GM18867 (cell line): ENCODE results near the gene DEK.
"Not testable (repeated sequence)": the region's sequence is repeated elsewhere in the genome, so short reads cannot be mapped to it uniquely, and the experiment has no call there.

ENCODE experiments used
- ATAC-seq: cut with Tn5 transposase; IDR thresholded peaks from one replicate; pipeline ENCODE4 v1.9.1; 2021; ENCODE audit warnings: mild to moderate bottlenecking, moderate library complexity; ENCODE audit not compliant: unreplicated experiment

Gene DEK

GRCh38 chr6:18207949-18208348, 56.4 kb downstream of the DEK start:
- ATAC-seq, result no peak

DNA sequence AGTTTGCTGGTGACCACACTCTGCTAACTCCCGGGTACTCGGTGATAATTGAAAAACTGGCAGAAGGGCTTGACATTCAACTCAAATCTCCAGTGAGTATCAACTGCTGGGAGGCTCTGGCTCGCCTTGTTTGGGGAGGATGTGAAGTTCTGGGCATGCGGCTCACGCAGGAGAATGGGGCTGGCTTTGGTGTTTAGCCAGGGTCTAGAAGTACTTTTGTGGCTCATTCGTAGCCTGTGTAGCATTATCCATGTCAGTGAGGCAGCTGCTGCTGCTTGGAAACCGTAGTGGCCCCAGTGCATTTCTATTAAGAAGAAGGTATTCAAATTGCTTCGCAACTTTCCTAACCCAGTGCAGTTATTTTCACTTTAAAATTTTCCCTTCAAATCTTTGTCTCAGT, 56.9 kb downstream of the DEK start:
- ATAC-seq, result no peak

- ATAC-seq, result no peak
Observed at GRCh38 chr6:18206591-18206990, 57.7 kb downstream of the DEK start.

- no peak for ATAC-seq
Observed at GRCh38 chr6:18204691-18205090, 59.6 kb downstream of the DEK start.

GRCh38 chr6:18203786-18204185, 60.5 kb downstream of the DEK start:
- no peak for ATAC-seq

- no peak for ATAC-seq
Observed at GRCh38 chr6:18192026-18192425, 72.3 kb downstream of the DEK start.

DNA sequence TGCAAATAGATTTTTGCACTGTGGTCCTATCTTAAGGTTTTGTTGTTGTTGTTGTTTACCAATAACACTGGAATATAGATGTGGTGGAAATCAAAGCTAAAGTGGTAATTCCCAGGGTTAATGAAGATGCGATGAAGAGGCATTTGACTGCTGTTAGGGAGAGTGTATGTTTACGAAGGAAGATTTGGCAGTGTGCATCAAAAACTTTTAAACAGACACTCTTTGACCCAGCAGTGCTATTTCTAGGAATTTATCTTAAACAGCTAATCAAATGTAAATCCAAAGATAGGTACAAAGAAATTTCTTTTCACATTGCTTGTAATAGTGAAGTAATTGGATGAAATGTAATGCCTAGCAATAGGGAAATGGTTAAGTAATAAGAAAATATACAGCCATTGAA, 75.1 kb downstream of the DEK start:
- ATAC-seq, result no peak

DNA sequence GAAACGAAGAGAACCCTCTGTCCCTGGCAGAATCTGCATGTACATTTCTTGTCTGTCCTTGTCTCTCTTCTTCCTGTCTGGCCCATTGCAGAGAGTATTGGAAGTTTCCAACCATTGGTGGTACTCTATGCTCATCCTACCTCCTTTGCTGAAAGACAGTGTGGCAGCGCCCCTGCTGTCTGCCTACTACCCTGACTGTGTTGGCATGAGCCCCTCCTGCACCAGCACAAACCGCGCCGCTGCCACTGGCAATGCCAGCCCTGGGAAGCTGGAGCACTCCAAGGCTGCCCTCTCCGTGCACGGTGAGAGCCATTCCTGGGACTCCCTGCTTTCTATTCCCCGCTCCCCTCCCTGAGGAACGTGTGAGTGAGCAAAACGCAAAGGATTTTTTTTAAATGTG, 76.6 kb downstream of the DEK start:
- no peak for ATAC-seq

- no peak for ATAC-seq
Observed at GRCh38 chr6:18186540-18187250, 77.6 kb downstream of the DEK start.

GRCh38 chr6:18186033-18186432, 78.3 kb downstream of the DEK start:
- no peak for ATAC-seq

DNA sequence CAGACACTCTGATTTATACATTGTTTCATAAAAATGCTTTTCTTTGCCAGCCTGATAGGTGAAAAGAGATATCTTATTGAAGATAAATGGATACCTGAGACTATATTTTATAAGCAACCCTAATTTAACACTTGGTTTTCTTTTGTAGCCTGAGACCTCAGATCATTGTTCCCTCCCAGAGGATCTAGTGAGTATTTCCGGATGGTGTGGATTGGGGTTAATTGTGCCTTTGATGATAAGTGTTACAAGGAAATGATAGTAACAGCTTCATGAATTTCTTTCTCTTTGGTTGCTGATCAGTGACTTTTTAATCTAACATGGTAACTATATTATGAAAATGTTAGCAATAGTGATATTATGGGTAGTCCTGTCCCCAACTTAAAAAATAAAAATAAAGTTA, 78.7 kb downstream of the DEK start:
- ATAC-seq, result no peak

GRCh38 chr6:18183766-18184165, 80.6 kb downstream of the DEK start:
- no peak for ATAC-seq

GRCh38 chr6:18182568-18182967, 81.8 kb downstream of the DEK start:
- ATAC-seq, result no peak

DNA sequence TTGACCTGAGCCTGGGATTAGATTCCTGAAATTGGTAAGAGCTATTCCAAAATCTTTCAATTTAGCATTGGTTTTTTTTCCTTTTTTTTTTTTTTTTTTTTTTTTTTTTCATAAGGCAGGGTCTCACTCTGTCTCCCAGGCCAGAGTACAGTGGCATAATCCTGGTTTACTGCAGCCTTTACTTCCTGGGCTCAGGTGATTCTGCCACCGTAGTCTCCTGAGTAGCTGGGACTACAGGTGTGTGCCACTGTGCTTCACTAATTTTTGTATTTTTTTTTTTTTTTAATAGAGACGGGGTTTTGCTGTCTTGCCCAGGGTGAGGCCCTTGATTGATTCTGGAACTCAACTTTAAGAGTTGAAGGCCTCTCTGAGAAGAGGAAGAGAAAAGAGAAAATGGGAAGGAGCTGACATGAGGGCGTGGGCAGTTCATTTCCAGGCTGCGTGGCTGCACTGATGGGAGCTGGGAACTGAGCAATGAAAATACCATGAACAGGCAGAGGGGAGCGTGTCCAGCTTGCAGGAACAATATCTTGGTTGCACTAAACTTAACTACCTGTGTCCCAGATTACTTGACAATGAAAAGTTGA, 84.5 kb downstream of the DEK start:
- ATAC-seq, result no peak

- no peak for ATAC-seq
Observed at GRCh38 chr6:18178960-18179615, 85.2 kb downstream of the DEK start.

- no peak for ATAC-seq
Observed at GRCh38 chr6:18177286-18177965, 86.9 kb downstream of the DEK start.

- ATAC-seq, result not testable (repeated sequence)
Observed at GRCh38 chr6:18176198-18176597, 88.1 kb downstream of the DEK start.
